GM21515 (cell line): Measurements from ENCODE around the gene SECISBP2.

Experiments used
- ATAC-seq: cut with Tn5 transposase; IDR thresholded peaks from one replicate; pipeline ENCODE4 v1.9.1; 2021; ENCODE audit not compliant: unreplicated experiment

Gene SECISBP2

DNA sequence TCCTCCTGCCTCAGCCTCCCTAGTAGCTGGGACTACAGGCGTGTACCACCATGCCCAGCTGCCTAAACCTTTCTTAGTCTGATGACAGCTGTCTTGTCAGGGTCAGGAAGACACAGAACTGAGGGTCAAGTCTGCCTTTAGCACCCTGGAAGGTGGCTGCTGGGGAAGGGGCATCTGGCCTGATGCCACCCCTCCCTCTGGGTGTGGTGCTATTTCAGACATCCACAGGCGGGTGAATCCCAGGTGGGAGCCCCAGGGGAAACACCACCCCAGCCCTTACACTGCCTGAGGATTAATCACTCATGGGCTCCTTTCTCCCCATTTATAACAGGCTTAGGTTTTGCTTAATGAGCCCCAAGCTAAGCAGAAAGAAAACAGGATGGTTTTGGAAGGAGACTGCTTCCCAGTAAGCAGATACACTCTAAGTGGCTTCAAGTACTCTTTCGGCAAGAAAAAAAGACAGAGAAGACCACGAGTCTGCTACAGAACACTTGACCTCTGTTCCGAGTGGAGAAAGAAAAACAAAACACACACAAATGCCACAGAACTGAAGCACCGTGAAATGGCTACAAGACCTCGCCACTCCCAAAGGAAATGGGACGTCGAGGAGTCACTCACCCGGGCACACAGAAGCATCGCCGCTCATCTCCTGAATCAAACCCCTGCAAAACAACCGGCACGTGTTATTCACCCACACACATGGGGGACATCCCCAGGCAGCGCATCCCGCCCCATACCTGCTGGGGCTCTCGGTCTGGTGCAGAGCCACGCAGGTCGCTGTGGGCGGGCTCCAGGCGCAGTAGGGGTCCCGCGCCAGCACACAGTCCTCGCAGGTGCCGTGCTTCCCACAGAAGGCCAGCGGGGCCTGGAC is 62.4 kb downstream of the SECISBP2 start:
- ATAC-seq: no peak

DNA sequence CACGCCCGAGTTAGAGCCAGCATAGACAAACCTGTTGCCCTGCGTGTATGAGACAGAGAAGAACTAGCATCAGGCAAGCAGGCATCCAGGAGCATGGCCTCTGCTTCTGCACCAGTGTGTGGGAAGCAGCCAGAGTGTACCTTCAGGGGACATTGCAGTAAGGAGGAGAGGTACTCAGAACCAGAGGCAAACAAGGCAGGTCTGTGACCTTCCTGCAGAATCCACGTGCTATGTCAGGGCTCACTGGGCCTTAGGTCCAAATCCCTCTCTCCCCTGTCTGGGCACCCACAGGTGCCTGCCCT is 63.0 kb downstream of the SECISBP2 start:
- no peak for ATAC-seq

DNA sequence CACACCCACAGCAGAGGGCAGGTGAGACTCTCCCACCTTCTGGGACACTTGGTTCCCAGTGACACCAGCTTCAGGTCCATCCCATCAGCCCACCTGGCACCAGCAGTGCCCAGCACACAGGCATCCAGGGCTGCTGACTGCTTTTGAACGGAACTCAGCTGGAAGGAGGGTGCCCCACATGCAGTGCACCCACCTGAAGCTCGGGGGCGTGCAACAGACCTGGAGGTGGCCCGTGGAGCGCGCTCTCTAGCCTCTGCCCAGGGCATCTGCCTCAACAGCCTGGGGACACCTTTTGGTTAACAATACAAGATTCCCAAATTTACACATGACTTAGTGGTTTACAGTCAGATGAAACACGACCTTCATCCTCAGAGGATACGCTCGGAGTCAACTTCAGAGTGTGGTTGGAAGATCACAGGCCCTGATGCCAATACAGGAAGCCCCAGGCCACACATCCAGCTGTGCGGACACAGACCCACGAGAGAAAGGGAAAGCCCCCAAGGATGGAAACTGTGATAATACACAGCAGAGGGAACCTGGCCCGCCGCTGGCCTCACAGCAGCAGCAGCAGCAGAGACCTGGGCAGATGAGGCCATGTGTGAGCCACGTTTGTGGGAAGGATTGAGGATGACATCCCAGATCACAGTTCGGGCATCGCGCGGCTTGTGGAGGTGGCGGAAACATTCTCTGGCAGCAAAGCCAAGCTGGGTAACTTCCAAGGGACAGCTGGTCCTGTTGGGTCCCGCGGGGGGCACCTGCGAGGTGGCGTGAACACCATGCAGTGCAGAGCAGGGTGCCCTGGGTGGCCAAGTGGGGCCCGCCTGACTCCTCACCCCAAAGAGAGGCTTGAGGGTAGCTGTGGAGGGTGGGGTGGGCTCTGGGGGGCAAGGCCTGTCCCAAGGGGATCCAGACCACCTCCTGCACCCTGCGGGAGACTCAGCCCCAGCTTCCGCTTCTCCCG is 64.0 kb downstream of the SECISBP2 start:
- ATAC-seq: no peak

DNA sequence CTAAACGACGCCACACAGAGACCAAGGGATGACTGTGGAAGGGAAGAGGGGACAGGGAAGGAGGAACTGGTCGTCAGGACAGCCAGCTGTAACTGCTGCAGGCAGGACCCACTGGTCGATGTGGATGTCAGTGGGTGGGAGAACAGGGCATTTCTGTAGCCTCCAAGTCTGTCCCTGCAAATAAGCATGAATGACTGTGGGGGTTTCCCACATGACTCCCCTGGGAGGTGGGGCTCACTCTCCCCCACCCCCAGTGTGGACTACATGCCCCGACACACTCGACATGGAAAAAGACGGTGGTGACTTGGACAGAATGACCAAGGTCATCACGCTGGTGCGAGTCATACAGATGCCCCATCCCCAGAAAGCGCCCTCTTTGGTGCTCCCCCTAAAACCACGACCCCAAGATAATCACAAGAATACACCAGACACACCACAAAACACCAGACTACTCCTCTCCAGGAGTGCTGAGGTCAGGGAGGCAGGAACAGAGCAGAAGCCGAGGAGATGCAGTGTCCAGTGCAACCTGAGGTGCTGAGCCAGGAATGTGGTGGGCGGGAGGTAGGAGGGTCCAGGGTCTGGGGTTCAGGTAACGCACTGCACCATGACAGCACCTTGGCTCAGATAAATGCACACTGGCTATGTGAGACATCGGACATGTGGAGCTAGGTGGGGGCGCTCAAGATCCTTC is 64.9 kb downstream of the SECISBP2 start:
- ATAC-seq: no peak

DNA sequence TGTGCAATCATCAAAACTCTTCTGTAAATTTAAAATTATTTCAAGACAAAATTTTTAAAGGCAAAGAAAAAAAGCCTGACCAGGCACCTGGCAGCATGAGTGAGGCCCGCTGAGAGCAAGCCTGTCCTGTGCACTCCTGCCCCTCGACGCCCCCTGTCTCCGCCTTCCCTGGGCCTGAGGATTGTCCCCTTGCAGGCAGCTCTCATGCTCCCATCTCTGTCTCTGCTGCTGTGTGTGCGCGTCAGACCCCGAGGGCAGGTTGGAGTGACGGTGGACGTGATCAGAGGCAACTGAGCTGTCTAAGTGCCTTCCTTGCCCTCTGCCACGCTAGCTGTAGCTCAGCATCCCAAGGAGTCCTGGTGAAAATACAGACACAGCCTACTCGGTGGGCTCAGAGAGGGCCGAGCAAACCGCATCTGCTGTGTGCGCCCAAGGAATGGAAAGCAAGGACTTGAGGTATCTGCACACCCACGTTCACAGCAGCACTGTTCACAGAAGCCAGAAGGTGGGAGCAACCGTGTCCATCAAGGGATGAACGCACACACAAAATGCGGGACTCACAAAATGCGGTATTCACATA is 65.5 kb downstream of the SECISBP2 start:
- ATAC-seq: no peak

DNA sequence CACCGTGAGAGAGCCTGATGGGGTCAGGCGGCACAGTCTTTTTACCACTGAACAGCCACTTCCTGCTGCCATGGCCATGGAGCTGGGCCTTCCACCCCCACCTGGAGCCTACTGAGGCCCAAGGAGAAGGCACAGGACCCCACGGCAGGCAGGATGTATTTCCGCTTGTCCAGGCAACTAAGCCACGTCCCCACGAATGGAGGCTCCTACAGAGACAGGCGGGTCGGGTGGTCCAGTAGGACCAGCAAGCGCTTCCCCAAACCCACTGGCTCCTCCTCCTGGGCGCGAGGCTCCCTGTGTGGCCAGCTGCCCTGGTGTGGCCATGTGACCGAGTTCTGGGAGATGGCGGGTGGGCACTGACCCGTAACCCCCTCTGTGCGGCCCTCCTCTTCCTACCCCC is 66.5 kb downstream of the SECISBP2 start:
- no peak for ATAC-seq

DNA sequence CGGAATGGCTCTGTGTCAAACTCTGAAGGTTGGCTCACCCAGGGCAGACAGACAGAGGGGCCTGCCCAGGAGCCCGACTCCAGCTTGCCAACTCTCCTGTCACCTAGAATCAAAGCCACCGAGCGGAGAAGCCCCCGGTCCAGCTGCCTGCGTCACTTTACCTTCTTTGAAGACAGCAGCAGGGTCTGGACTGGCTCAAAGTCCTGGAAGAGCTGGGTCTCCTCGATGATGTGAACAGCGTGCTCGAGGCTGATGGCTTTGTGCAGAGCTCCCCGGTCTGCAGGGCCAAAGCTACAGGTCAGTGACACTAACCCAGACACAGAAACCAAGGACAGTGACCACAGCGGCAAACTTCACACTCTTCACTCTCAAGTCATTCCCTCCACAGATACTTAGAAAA is 67.9 kb downstream of the SECISBP2 start:
- ATAC-seq: no peak

DNA sequence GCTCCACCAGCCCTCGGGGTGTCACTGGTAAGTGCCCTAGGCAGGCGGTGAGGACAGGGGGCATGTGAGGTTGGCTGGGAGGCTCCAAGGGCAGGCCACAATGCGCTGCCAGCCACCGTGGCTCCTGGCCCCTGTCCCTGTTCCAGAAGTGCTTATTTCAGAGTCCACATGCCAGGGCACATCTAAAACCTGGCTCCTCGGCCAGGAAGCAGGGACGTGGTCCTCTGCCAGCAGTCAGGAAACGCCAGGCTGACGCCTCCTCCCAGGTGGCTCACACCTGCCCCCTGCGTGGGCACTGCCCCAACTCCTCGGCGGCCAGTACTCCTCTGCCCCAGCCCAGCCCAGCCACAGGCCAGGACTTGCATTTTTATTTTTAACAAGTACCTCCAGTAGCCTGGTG is 68.5 kb downstream of the SECISBP2 start:
- no peak for ATAC-seq

DNA sequence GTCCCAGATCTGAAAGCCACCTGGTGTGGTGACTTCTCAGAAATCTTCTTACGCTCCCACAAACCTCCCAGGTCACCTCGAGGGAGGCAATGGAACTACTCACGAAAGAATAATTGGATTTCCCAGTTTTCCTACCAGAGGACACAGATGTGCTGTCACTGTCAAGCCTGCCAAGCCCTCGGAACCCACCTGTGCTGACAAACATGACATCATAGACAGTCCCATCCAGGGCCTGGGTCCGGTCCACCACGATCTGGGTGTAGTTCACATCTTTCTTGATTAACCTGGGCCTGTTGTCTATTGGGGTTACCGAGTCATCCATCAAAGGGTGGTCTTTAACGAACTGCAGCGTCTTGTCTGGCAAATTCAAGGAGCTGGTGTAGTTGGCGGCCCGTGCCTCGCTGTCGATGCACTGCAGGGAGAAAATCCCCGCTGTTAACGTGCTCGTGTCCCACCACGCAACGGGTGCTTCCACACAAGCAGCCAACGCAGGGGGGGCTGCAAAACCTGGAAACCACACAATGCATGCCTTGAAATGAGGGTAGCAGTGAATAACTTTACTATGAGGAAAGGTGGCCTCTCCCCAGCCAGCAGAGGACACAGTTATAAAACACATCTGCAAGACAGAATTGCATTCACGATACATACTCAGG is 69.0 kb downstream of the SECISBP2 start:
- ATAC-seq: no peak

DNA sequence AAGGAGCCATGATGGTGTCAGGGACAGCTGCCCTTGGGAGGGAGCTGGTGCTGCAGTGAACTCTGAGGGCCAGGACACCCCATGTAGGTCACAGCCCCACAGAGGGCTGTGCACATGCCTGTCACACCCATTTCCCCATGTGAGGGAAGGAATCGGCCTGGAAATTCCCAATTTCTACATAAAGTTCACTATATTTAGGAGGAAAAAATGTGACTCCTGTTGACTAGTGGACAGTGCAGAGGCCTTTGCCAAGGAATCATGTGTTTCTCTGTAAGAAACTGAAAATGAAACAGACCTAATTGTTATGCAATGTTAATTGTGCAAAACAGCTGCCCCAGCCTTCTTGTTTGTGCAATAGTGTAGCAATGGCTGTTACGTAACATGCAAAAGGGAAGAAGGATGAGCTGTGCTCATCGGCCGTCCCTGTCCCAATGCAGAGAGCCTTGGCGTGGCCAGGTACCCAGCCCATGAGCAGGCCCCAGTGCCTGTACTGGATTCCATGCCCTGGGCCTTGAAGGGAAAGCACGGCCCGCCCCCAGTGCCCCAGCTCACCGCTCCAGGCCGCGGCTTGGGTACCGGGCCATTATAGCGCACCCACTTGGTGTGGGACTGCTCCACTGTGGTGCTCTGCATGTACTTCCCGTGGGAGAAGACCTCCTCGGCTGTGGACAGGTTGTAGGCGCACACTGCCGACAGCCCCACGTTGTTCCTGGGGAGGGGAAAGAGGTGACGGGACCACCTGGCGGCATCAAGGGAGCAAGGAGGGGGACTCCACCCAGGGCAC is 70.0 kb downstream of the SECISBP2 start:
- ATAC-seq: no peak

DNA sequence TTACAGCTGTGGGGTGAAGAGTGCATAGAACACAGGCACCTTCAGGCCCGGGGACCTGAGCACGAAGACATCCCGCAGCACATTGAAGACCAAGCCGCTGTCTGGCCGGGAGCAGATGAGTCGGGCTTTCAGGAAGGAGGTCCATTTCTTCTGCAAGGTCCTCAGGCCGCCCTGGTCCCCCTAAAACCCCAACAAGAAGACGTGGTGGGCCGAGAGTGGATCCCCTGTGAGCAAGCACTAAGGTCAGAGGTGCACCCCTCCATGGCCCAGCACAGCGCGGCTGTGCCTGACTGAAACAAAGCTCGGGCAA is 70.5 kb downstream of the SECISBP2 start:
- no peak for ATAC-seq

DNA sequence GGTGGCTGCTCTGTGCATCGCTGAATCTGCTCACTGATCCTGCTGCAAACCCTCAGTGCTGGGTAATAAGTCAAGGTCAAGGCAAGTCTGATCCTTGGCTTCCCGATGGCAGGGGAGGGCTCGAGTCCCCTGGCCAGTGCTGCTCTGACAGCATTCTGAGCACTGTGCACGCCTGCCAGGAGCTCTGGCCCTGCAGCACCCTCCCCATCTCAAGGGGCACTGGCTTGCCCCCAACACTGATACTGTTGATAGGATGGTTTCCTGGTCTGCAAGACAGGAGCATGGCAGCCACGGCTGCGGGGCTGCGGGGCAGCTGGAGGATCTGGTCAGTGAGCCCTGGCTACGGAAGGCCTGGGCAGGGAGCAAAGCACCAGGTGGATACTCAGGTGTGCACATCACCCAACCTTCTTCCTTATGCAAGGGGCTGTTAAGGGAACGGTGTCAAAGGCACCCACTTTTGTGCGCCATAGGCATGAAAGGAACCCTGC is 71.8 kb downstream of the SECISBP2 start:
- no peak for ATAC-seq

DNA sequence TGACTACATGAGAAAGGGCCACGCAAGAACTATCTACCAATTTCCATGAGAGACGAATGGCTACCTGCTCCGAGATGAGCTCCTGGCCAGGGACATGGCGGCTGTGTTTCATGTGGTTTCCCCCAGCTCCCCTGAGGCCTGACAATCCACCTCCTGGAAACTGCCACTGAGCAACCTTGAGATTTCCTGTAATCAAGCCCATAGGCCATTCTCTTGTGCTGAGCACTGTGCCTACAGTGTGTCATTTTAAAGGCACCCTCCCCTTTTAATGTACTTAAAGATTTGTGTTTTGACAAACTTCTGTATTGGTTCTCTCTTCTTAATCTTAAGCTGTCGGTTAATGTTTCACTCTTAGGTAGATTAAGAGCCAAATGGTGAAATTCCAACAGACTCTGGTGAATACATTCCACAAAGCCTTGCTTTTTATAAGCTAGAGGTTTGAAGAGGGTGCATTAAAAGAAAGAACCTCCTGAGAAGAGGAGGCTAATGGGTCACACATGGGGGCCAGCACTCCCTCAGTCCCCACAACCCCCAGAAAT is 72.3 kb downstream of the SECISBP2 start:
- no peak for ATAC-seq

DNA sequence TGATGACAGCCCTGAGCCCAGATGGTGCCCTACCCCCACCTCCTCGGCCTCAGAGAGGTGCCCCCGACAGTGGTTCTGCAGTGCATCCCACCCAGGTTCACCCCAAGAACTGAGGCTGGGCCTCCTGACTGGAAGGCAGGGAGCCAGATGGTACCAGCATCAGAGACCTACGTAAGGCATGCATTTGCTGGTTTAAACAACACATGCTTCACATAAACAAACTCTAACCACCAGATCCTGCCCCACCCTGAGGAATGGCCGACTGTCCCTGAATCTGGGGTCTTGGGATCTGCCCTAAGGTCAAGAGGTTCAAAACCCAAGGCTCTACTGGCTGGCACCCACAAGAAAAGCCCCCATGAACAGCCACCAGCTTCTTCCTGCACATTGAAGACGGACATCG is 73.3 kb downstream of the SECISBP2 start:
- no peak for ATAC-seq

DNA sequence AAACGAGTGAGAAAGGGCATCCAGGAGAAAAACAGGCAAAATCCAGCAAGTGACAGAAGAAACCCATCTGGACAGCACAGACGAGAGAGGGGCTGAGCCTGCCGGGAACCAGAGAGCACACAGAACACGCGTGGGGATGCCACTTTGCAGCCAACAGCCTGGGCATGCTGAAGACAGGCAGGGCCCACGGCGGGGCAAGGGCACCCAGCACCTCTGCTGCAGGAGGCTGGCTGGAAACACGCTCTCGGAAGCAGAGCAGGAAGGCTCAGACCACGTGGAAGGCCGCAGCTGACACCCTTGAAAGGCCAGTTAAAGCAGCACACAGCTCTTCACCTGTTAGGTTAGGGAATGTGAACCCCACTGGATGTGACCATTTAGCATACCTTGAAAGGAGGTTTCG is 76.1 kb downstream of the SECISBP2 start:
- no peak for ATAC-seq

DNA sequence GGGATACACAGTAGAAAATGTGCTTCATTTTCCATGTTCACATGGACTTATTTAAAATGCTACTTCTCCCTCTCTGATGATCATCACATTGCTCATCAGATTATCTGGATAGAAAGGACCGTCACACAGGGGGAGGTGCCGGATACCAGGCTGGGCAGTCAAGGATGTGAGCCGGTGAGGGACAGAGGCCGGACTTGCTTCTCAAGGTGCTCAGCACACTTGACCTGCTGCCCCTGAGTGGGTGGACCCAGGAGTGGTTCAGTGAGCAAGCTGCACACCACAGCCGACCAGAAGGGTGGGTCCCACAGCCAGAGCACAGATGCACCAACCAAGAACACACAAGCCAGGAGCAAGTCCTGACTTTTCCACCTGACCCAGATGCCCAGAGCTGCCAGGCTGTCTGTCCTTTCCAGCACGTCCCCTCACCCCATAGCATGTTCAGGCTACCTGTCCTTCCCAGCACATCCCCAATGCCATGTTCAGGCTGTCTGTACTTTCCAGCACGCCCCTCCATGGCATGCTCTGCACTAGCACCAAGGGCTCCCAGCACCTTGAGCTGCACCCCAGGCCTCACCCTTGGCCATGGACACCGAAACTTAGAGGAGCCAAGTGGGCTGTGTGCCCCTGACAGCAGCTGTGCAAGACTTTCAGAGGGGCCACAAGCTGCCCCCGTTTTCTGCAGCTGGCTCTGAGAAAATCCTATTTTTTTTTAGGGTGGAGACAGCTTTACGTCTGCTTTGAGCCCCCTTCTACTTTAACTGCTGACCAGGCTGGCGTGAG is 77.8 kb downstream of the SECISBP2 start:
- no peak for ATAC-seq

DNA sequence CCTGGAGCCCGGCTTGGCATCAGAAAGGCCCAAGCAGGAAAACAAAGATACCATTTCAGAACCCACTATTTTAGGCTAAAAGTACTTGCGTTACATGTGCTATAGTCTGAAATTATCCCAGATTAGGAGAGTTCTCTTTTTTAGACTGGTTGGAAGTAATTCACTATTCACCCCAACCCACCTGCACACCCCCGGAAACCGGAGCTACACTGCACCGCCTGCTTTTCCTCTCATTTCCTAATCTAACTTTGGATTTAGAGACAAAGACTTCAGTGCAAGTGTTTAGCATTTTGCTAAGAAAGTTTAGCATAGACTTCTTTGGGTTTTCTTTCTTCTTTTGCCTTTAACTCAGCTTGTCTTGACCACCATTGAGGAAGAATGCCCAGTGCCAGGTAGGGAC is 79.2 kb downstream of the SECISBP2 start:
- ATAC-seq: no peak

DNA sequence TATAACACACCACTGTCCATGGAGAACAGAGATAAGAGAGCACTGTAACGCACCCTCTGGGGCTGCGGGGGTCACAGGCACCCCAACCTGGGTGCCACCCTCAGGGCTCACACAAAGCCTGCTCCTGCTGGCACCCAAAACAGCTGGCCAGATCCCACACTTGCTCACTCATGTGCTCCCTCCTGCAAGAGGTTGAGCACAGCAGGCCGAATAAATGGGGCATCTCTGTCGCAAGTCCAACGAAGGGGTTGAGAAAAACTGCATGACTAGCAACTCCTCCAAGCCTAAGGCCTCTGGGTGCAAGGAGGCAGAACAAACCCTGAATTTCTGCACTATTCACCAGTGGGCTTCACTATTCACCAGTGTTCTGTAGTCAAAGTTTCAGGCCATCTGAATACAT is 80.3 kb downstream of the SECISBP2 start:
- no peak for ATAC-seq
